K562 (cell line): ENCODE measurements around the gene RPTOR. TPM values are rescaled to one million over a fixed set of nuclear protein-coding genes. Genes with fewer than 3 reads are reported as not detected.

Experiments used
- ATAC-seq: fragments of 200-7000 bp; cut with Tn5 transposase; 3 replicates; pipeline ENCODE4 v1.9.1; 2020; ENCODE audit warnings: moderate library complexity
- BruUV-seq: library from RNA; stranded (reverse); fragments of 400-500 nt; replicated peaks from 2 replicates; lab custom pipeline; 2021; lab: Mats Ljungman, UMichigan
- CTCF ChIA-PET: fragments of 300-600 bp; formaldehyde crosslinking; extraction: SDS; loops from one replicate; lab custom pipeline; 2021; ENCODE audit warnings: low intra/inter-chr PET ratio; lab: Yijun Ruan, JAX
- POLR2A ChIA-PET: fragments of 300-600, 350-650 bp; sonication (Branson Sonifier 250); formaldehyde crosslinking; extraction: SDS; loops from one replicate; lab custom pipeline; 2021; ENCODE audit warnings: antibody characterized with exemption, inconsistent platforms; lab: Yijun Ruan, JAX
- DNase-seq, 4 experiments: peaks; one replicate each; pipeline versions ENCODE4 v3.0.0 to v3.0.0-alpha.2; 2011 to 2018; ENCODE audit warnings: low spot score in 3 of 4, mixed read lengths in 3 of 4; ENCODE audit errors: extremely low read depth in 1 of 4
- FAIRE-seq: peaks from 2 replicates; lab custom pipeline; 2011; peaks lifted over from hg19 to GRCh38; lab: Jason Lieb, UNC
- H2AFZ ChIP-seq: 2 replicates; pipeline ENCODE4 v1.6.0; 2011; ENCODE audit warnings: low read depth, low read length, control low read depth, inconsistent platforms
- H3K27ac ChIP-seq: fragments of 200-600 bp; 3 replicates; pipeline ENCODE4 v1.8.0; 2011; ENCODE audit warnings: low read depth, mild to moderate bottlenecking, control low read depth, inconsistent platforms, low read length, moderate library complexity, mixed read lengths; ENCODE audit errors: extremely low read depth
- H3K27me3 ChIP-seq, 2 experiments: fragments of 300-600 bp in 1 of 2; 2 replicates in 1 of 2; 3 replicates in 1 of 2; pipeline versions ENCODE4 v1.6.0 to v1.8.0; 2011; ENCODE audit warnings: inconsistent platforms in 2 of 2, low read length in 2 of 2, mild to moderate bottlenecking in 1 of 2, mixed read lengths in 1 of 2, moderate library complexity in 1 of 2; ENCODE audit not compliant: control insufficient read depth in 2 of 2, insufficient read depth in 2 of 2
- H3K36me3 ChIP-seq: fragments of 300-600 bp; 3 replicates; pipeline ENCODE4 v1.8.0; 2011; ENCODE audit warnings: mild to moderate bottlenecking, low read length, inconsistent platforms; ENCODE audit not compliant: control insufficient read depth, insufficient read depth
- H3K4me1 ChIP-seq, 2 experiments: fragments of 200-600 bp in 1 of 2; replicated peaks in 1 of 2; 2 replicates in 1 of 2; 3 replicates in 1 of 2; pipeline versions ENCODE4 v1.5.1 to v1.8.0; 2011; ENCODE audit warnings: inconsistent platforms in 2 of 2, low read length in 2 of 2, mild to moderate bottlenecking in 1 of 2, mixed read lengths in 1 of 2, moderate library complexity in 1 of 2; ENCODE audit not compliant: control insufficient read depth in 2 of 2, insufficient read depth in 2 of 2
- H3K4me2 ChIP-seq: 2 replicates; pipeline ENCODE4 v1.6.1; 2011; ENCODE audit warnings: low read length, control low read depth, inconsistent platforms, mixed read lengths; ENCODE audit not compliant: insufficient read depth
- H3K4me3 ChIP-seq: fragments of 200-600 bp; sonication (generic), shearing (Covaris generic); 2 replicates; pipeline ENCODE4 v1.5.1; 2016; ENCODE audit warnings: control low read depth, inconsistent platforms
- H3K79me2 ChIP-seq: fragments of 200-600 bp; 3 replicates; pipeline ENCODE4 v1.8.0; 2011; ENCODE audit warnings: low read length, inconsistent platforms; ENCODE audit not compliant: control insufficient read depth, insufficient read depth
- H3K9ac ChIP-seq, 2 experiments: 2 replicates each; pipeline versions ENCODE4 v1.6.0 to v1.6.1; 2011; ENCODE audit warnings: low read depth in 2 of 2, low read length in 2 of 2, control low read depth in 1 of 2, inconsistent platforms in 1 of 2, mild to moderate bottlenecking in 1 of 2, mixed read lengths in 1 of 2; ENCODE audit not compliant: insufficient read depth in 1 of 2
- H3K9me1 ChIP-seq: one replicate; pipeline ENCODE4 v1.6.0; 2011; ENCODE audit warnings: inconsistent platforms, mild to moderate bottlenecking, low read length, moderate library complexity; ENCODE audit not compliant: control insufficient read depth, insufficient read depth
- H3K9me3 ChIP-seq: replicated peaks from 2 replicates; pipeline ENCODE4 v1.5.1; 2011; ENCODE audit warnings: low read depth, low read length, inconsistent platforms; ENCODE audit not compliant: control insufficient read depth, insufficient read depth
- H4K20me1 ChIP-seq: replicated peaks from 2 replicates; pipeline ENCODE4 v1.6.1; 2011; ENCODE audit warnings: low read length, inconsistent platforms, mixed read lengths; ENCODE audit not compliant: control insufficient read depth, insufficient read depth
- MEIS2 ChIP-seq: fragments of 450-650 bp; IDR thresholded peaks from 2 replicates; pipeline ENCODE4 v1.6.1; 2014; ENCODE audit warnings: mild to moderate bottlenecking; ENCODE audit not compliant: partially characterized antibody
- RAD51 ChIP-seq: fragments of 450-650 bp; IDR thresholded peaks from 2 replicates; pipeline ENCODE4 v1.7.1; 2016; ENCODE audit warnings: low read depth, mild to moderate bottlenecking, borderline replicate concordance
- SPI1 ChIP-seq: IDR thresholded peaks from 2 replicates; pipeline ENCODE4 v1.6.1; 2011; ENCODE audit warnings: low read depth, low read length, control low read depth, borderline replicate concordance
- TCF7 ChIP-seq: sonication (generic); IDR thresholded peaks from 2 replicates; pipeline ENCODE4 v1.6.1; 2016; ENCODE audit warnings: antibody characterized with exemption, borderline replicate concordance
- ZNF121 ChIP-seq: sonication (generic); formaldehyde crosslinking; conservative IDR thresholded peaks from 2 replicates; pipeline ENCODE4 v1.8.0; 2022; ENCODE audit warnings: missing genetic modification reagents
- WGBS: fragments of 100-300 bp; shearing (Covaris generic); methylation state at CpG from one replicate; pipeline ENCODE4 v1.1.6; 2016; ENCODE audit warnings: low coverage, mixed read lengths; ENCODE audit not compliant: insufficient coverage; ENCODE audit errors: missing lambda C conversion rate; 5-methylcytosine and 5-hydroxymethylcytosine counted together
- in situ Hi-C: fragments of 300-500 bp; cut with MboI; formaldehyde crosslinking; loops from 4 replicates; pipeline ENCODE4 v1.15.0; 2018; ENCODE audit warnings: inconsistent platforms, mixed read lengths
- intact Hi-C: fragments of 100-400 bp; cut with micrococcal nuclease; formaldehyde crosslinking; loops from 2 replicates; pipeline ENCODE4 v1.14.2; 2022
- polyA plus RNA-seq, 8 experiments: library from polyadenylated mRNA; depleted of rRNA in 4 of 8; stranded (reverse) in 5 of 8; unstranded in 3 of 8; fragments of >200 nt; fragmentation: Nextera tagmentation in 2 of 8; fragmentation: Illumina TruSeq in 1 of 8; extraction: Ambion mirVana in 2 of 8; extraction: Trizol in 1 of 8; gene quantifications; 2 replicates each; pipeline versions ENCODE4 v1.2.1 to v1.2.3, GENCODE V29; 2011 to 2014; ENCODE audit warnings: inconsistent platforms in 1 of 8, missing spikeins in 1 of 8
- total RNA-seq, 7 experiments: library from RNA; depleted of rRNA in 6 of 7; stranded (reverse); fragments of >200 nt in 6 of 7; fragmentation: Illumina TruSeq in 2 of 7; extraction: Trizol in 2 of 7; gene quantifications; 2 replicates each; pipeline versions ENCODE4 v1.2.1 to v1.2.3, GENCODE V29; 2011 to 2021; ENCODE audit warnings: low replicate concordance in 1 of 7
- TF ChIP-seq, protein P1 (sequence below): sonication (generic); formaldehyde crosslinking; IDR thresholded peaks from 2 replicates; pipeline ENCODE4 v1.8.0; 2022; ENCODE audit warnings: missing genetic modification reagents, mild to moderate bottlenecking, moderate library complexity, borderline replicate concordance
- TF ChIP-seq, protein P2 (sequence below): fragments of 250-450 bp; sonication (Bioruptor Pico); IDR thresholded peaks from 2 replicates; pipeline ENCODE4 v1.5.1; 2021; ENCODE audit warnings: mild to moderate bottlenecking
- TF ChIP-seq, protein P3 (sequence below): sonication (generic); formaldehyde crosslinking; IDR thresholded peaks from 2 replicates; pipeline ENCODE4 v1.8.0; 2023; ENCODE audit warnings: mild to moderate bottlenecking, missing genetic modification reagents

Gene RPTOR
- total and polyA plus RNA-seq, 9 of the 15 experiments (the other 6 are each of a cell fraction or from before 2014, with no cell fraction given), result 0.24 to 54.1 (median 10.2) TPM

DNA sequence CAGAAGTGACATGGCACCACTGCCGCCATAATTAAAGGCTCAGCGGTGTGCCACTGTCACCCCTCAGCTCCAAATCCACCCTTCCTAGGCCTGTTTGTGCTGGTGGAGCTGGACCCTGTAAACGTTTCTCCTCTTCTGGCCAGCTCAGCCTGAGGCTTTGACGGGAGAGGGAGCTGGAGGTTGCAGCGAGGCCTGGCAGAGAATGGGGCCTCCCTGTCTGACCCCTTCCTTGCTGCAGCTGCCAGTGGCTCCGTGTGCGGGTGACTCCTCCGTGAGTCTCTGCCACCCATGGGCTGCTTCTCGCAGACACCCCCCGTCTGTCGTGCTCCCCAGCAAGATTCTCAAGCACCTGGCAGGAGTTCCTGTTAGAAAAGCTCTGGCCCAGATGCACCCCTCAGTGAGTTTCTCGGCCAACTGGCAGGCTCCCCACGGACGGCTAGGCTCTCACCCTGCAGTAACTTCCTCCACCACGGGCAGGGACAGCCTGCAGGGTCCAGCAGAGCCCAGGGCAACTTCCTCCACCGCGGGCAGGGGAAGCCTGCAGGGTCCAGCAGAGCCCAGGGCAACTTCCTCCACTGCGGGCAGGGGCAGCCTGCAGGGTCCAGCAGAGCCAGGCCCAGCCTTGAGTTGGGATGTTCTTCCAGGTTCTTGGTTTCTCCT lies 442.3 kb downstream of the RPTOR start:
- no peak for FAIRE-seq
- no TSS peak for BruUV-seq
- no peak for ATAC-seq
- H3K4me3 ChIP-seq, result no peak overlapping the region
- H3K4me1 ChIP-seq, result peaks cover 0 to 50% of the 10 kb centered on the region in 2 experiments; a peak in 3 of 5 replicates
- TF ChIP-seq ZNF121 (CRISPR knock-in tag) (0 out of 2 replicates have a peak, but pooled peaks have one; percentile 14), SPI1 (no peak)
- no peak for DNase-seq
- no peak overlapping the region for H3K27ac ChIP-seq
- 38% methylated on average over 18 of the region's 18 CpGs for WGBS
- H2AFZ ChIP-seq, result no peak overlapping the region
- ChIA-PET CTCF (no interaction called here), POLR2A (interaction anchor here (0.7 to 0.9 kb wide), 2 partner anchors 12 to 559 kb away, joined by 3 read pairs; no protein-coding TSS in a partner anchor)
- H3K9me1 ChIP-seq, result no peaks in the 10 kb centered on the region
- no peak overlapping the region for H3K9ac ChIP-seq
- peaks cover 12 to 23% of the 10 kb centered on the region in 2 experiments; a peak in 4 of 5 replicates for H3K27me3 ChIP-seq
- intact Hi-C loops (loop anchor here (10.0 kb wide), 1 partner anchor 238 kb away; the partner anchor contains the start of gene CEP131), in situ Hi-C loops (loop anchor here (5.0 to 10.0 kb wide), 2 partner anchors 110 to 792 kb away; no protein-coding TSS in a partner anchor)
- no peaks in the 10 kb centered on the region for H3K36me3 ChIP-seq
- H4K20me1 ChIP-seq, result 0 out of 2 replicates have a peak, but pooled peaks cover 7% of the 10 kb centered on the region
- H3K79me2 ChIP-seq, result peaks cover 6% of the 10 kb centered on the region; the same call in 1 of the 3 replicates
- H3K4me2 ChIP-seq, result no peak overlapping the region
- no peaks in the 10 kb centered on the region for H3K9me3 ChIP-seq

DNA sequence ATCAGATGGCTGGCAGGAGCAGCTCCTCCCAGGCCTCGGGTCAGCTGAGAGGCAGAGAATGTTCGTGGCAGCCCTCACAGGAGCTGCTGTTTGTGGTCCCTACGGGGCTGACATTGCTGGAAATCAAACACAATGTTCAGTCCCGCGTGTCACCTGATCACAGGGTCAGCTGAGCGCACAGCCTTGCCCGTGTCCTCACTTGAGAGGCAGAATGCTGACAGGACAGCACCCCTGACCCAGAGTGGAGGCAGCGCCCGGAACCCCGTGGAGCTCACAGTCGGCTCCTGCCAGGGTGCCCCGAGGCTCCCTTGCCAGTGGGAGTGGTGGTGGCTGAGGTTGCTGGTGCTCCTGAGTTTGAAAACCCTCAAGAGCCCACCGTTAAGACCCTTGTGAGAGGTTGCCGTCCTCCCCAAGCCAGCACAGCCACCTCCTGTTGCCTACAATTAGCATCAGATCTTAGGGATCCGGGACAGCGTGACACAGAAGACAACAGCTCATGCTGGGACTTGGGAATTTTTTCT lies 443.4 kb downstream of the RPTOR start:
- intact Hi-C loops, result loop anchor here (10.0 kb wide), 1 partner anchor 237 kb away; the partner anchor contains the start of gene CEP131
- in situ Hi-C loops, result loop anchor here (5.0 to 10.0 kb wide), 2 partner anchors 109 to 793 kb away; no protein-coding TSS in a partner anchor
- WGBS, result 36% methylated on average over 16 of the region's 16 CpGs
- Histone ChIP-seq H3K36me3 (no peaks in the 10 kb centered on the region), H3K4me2 (no peak overlapping the region; the same call in 1 of the 2 replicates), H3K9me3 (no peaks in the 10 kb centered on the region), H3K9ac (peak overlapping the region in 1 of 2 experiments; percentile 77; a peak in 2 of 4 replicates), H3K9me1 (no peaks in the 10 kb centered on the region), H3K4me3 (no peak overlapping the region), H3K27ac (no peak overlapping the region), H4K20me1 (0 out of 2 replicates have a peak, but pooled peaks cover 3% of the 10 kb centered on the region), H3K27me3 (peaks cover under 1 to 13% of the 10 kb centered on the region in 2 experiments; a peak in 4 of 5 replicates), H2AFZ (peak overlapping the region; percentile 44; the same call in 1 of the 2 replicates), H3K79me2 (peaks cover 16% of the 10 kb centered on the region), H3K4me1 (peaks cover 5 to 51% of the 10 kb centered on the region in 2 experiments; a peak in 4 of 5 replicates)
- BruUV-seq, result no TSS peak
- FAIRE-seq, result no peak
- POLR2A ChIA-PET, result no interaction called here
- DNase-seq, result no peak
- CTCF ChIA-PET, result interaction anchor here (0.8 to 5.7 kb wide), 3 partner anchors 109 to 114 kb away, joined by 3 to 64 read pairs (median 3); no protein-coding TSS in a partner anchor
- no peak for ATAC-seq
- TF ChIP-seq, protein P1, sequence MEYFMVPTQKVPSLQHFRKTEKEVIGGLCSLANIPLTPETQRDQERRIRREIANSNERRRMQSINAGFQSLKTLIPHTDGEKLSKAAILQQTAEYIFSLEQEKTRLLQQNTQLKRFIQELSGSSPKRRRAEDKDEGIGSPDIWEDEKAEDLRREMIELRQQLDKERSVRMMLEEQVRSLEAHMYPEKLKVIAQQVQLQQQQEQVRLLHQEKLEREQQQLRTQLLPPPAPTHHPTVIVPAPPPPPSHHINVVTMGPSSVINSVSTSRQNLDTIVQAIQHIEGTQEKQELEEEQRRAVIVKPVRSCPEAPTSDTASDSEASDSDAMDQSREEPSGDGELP (CRISPR knock-in tag), result 0 out of 2 replicates have a peak, but pooled peaks have one; percentile 13
- TF ChIP-seq, protein P2, sequence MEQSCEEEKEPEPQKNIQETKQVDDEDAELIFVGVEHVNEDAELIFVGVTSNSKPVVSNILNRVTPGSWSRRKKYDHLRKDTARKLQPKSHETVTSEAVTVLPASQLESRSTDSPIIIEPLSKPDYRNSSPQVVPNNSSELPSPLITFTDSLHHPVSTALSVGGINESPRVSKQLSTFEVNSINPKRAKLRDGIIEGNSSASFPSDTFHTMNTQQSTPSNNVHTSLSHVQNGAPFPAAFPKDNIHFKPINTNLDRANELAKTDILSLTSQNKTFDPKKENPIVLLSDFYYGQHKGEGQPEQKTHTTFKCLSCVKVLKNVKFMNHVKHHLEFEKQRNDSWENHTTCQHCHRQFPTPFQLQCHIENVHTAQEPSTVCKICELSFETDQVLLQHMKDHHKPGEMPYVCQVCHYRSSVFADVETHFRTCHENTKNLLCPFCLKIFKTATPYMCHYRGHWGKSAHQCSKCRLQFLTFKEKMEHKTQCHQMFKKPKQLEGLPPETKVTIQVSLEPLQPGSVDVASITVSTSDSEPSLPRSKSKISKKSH, result no peak
- peak; percentile 65; the same call in 1 of the 2 replicates for TF ChIP-seq RAD51
- TF ChIP-seq, protein P3, sequence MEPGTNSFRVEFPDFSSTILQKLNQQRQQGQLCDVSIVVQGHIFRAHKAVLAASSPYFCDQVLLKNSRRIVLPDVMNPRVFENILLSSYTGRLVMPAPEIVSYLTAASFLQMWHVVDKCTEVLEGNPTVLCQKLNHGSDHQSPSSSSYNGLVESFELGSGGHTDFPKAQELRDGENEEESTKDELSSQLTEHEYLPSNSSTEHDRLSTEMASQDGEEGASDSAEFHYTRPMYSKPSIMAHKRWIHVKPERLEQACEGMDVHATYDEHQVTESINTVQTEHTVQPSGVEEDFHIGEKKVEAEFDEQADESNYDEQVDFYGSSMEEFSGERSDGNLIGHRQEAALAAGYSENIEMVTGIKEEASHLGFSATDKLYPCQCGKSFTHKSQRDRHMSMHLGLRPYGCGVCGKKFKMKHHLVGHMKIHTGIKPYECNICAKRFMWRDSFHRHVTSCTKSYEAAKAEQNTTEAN, result no peak
- TF ChIP-seq MEIS2, result no peak
- no peak for TF ChIP-seq TCF7
